ENCODE results near the gene IL22RA1.

IL22RA1 gene

DNA sequence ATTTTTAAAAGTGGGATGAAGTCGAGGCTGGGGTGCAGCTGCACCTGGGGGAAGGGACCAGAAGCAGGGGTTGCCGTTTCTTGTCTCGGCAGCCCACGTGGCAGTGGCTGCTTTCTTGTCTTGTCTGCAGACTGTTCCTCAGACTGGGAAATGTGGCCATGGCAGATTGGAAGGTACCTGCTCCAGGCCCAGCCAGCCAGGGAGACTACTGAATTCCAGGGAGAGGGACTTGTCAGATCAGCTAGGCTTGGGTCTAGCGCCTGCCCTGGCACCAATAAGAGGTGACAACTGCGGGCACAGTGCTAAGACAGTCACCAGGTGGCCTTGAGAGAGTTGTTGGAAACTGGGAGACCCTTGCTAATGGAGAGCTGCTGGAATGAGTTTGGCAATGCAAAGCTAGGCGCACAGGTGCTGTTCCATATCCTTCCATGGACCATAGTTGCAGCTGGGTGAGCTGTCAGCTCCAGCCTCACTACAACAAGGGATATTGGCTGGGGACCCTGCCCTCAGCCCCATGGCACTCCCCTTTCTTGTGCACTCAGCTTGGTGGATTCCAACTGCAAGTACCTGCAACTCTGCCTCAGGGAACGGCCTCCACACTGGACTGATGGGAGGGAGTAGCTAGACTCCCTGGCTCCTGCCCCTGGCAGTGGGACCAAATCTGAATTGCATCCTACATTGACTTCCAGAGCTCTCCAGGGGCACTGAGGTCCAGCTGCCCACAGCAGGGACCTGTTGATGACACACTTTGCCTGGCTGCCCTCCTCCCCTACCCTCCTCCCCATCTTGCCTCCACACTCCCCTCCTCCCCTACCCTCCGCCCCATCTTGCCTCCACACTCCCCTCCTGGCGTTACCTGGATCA, 9.9 kb upstream of the IL22RA1 start:
- WGBS, 2 experiments, result 91 to 93% methylated on average over 10 of the region's 10 CpGs
- no peaks in the 10 kb centered on the region for H3K9me3 ChIP-seq (ENCODE audit: control insufficient read depth, low read length)
- H3K27ac ChIP-seq (ENCODE audit: insufficient read depth, low read depth, low read length, poor library complexity, severe bottlenecking), result no peak overlapping the region
- H3K36me3 ChIP-seq (ENCODE audit: control insufficient read depth, insufficient read depth, low read length), result no peaks in the 10 kb centered on the region
- H3K4me3 ChIP-seq (ENCODE audit: insufficient read depth, low read depth, low read length), result no peak overlapping the region
- H3K27me3 ChIP-seq (ENCODE audit: control insufficient read depth, insufficient read depth, low read length, poor library complexity, severe bottlenecking), result peaks cover 5% of the 10 kb centered on the region
- H3K4me1 ChIP-seq (ENCODE audit: control insufficient read depth, insufficient read depth, low read length), result peaks cover 5% of the 10 kb centered on the region

GRCh38 chr1:24151175-24151533, 8.2 kb upstream of the IL22RA1 start:
- H3K27ac ChIP-seq (ENCODE audit: insufficient read depth, low read depth, low read length, poor library complexity, severe bottlenecking), result no peak overlapping the region
- H3K9me3 ChIP-seq (ENCODE audit: control insufficient read depth, low read length), result no peaks in the 10 kb centered on the region
- peaks cover 5% of the 10 kb centered on the region for H3K4me1 ChIP-seq (ENCODE audit: control insufficient read depth, insufficient read depth, low read length)
- H3K4me3 ChIP-seq (ENCODE audit: insufficient read depth, low read depth, low read length), result peak overlapping the region; percentile 25
- peaks cover 5% of the 10 kb centered on the region for H3K27me3 ChIP-seq (ENCODE audit: control insufficient read depth, insufficient read depth, low read length, poor library complexity, severe bottlenecking)
- 5 to 6% methylated on average over 12 of the region's 12 CpGs for WGBS, 2 experiments
- H3K36me3 ChIP-seq (ENCODE audit: control insufficient read depth, insufficient read depth, low read length), result no peaks in the 10 kb centered on the region

DNA sequence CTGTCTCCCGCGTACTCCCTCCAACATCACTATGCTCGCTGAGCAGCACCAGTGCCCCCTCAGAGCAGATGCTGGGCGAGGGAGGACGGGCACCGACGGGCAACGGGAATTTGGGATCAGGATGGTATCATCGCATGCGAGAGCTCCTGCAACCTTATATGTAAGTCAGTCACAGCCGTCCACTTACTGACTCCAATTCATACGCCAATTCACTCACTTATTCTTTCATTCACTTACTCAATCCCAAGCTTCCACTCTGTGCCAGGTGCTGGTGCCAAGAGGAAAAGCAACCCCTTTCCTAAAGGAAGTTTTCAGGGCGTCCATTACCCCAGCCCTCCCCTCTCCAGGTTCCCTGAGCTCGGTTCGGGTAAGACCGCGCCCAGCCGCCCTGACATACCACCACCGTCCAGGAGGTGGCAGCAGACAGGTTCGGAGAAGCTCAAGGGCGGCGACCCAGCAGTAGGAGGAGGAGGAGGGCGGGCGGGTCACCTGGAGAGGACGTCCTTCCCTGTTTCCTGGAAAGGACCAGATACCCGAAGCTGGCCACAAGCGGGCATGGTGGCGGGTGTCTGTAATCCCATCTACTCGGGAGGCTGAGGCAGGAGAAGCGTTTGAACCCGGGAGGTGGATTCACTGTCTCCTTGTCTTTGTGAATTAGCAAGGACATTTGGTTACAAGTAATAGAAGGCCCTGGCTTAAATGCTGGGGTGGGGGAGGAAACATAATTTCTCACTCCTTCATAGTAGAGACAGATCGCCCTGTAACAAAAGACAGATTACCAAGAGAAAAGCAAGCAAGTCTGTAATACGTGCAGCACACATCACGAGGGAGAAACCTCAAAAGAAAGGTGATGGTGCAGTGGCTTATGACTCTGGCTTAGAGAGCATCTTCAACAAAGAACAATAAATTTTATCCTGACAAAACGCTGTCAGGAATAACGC, 7.6 kb upstream of the IL22RA1 start:
- H3K27ac ChIP-seq (ENCODE audit: insufficient read depth, low read depth, low read length, poor library complexity, severe bottlenecking), result peak overlapping the region; percentile 64
- no peaks in the 10 kb centered on the region for H3K36me3 ChIP-seq (ENCODE audit: control insufficient read depth, insufficient read depth, low read length)
- H3K4me1 ChIP-seq (ENCODE audit: control insufficient read depth, insufficient read depth, low read length), result peaks cover 5% of the 10 kb centered on the region
- 20 to 22% methylated on average over 36 of the region's 36 CpGs for WGBS, 2 experiments
- peak overlapping the region; percentile 25 for H3K4me3 ChIP-seq (ENCODE audit: insufficient read depth, low read depth, low read length)
- H3K27me3 ChIP-seq (ENCODE audit: control insufficient read depth, insufficient read depth, low read length, poor library complexity, severe bottlenecking), result peaks cover 5% of the 10 kb centered on the region
- no peaks in the 10 kb centered on the region for H3K9me3 ChIP-seq (ENCODE audit: control insufficient read depth, low read length)

- Histone ChIP-seq H3K36me3 (ENCODE audit: control insufficient read depth, insufficient read depth, low read length) (no peaks in the 10 kb centered on the region), H3K4me1 (ENCODE audit: control insufficient read depth, insufficient read depth, low read length) (peaks cover 5% of the 10 kb centered on the region), H3K27me3 (ENCODE audit: control insufficient read depth, insufficient read depth, low read length, poor library complexity, severe bottlenecking) (peaks cover 5% of the 10 kb centered on the region), H3K9me3 (ENCODE audit: control insufficient read depth, low read length) (no peaks in the 10 kb centered on the region), H3K4me3 (ENCODE audit: insufficient read depth, low read depth, low read length) (no peak overlapping the region), H3K27ac (ENCODE audit: insufficient read depth, low read depth, low read length, poor library complexity, severe bottlenecking) (no peak overlapping the region)
- 90 to 95% methylated on average over 5 of the region's 5 CpGs for WGBS, 2 experiments
Measured at GRCh38 chr1:24149866-24150233, 6.9 kb upstream of the IL22RA1 start.

- no peaks in the 10 kb centered on the region for H3K36me3 ChIP-seq (ENCODE audit: control insufficient read depth, insufficient read depth, low read length)
- no peak overlapping the region for H3K4me3 ChIP-seq (ENCODE audit: insufficient read depth, low read depth, low read length)
- WGBS, 2 experiments, result 77% methylated on average over 6 of the region's 6 CpGs
Measured at GRCh38 chr1:24147816-24148215, 4.9 kb upstream of the IL22RA1 start.

DNA sequence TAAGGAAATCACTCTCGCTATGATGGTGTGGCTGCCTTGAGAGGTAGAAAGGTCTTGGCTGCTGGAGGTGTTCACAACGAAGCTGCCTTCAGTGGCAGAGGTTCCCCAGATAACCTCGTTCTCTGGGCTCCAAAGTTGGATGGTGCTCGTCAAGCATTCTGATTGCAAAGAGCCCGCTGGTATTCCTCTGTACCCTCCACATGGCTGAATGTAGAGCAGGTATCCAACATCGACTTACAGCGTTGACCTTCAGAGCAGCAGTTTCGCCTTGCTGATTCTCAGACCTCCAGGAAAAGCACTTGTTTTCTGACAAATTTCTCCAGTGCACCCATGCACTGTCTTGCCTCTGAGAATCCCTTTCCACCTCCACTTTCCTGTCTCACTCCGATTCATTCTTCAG, 4.3 kb upstream of the IL22RA1 start:
- Histone ChIP-seq H3K9me3 (ENCODE audit: control insufficient read depth, low read length) (no peaks in the 10 kb centered on the region), H3K36me3 (ENCODE audit: control insufficient read depth, insufficient read depth, low read length) (no peaks in the 10 kb centered on the region), H3K4me3 (ENCODE audit: insufficient read depth, low read depth, low read length) (no peak overlapping the region), H3K27me3 (ENCODE audit: control insufficient read depth, insufficient read depth, low read length, poor library complexity, severe bottlenecking) (peaks cover 5% of the 10 kb centered on the region), H3K4me1 (ENCODE audit: control insufficient read depth, insufficient read depth, low read length) (peaks cover 5% of the 10 kb centered on the region), H3K27ac (ENCODE audit: insufficient read depth, low read depth, low read length, poor library complexity, severe bottlenecking) (no peak overlapping the region)
- 93 to 94% methylated on average over 9 of the region's 9 CpGs for WGBS, 2 experiments

More at GRCh38 chr1:24147816-24148215, 4.9 kb upstream of the IL22RA1 start:
- Histone ChIP-seq H3K9me3 (ENCODE audit: control insufficient read depth, low read length) (no peaks in the 10 kb centered on the region), H3K4me1 (ENCODE audit: control insufficient read depth, insufficient read depth, low read length) (peaks cover 5% of the 10 kb centered on the region), H3K27me3 (ENCODE audit: control insufficient read depth, insufficient read depth, low read length, poor library complexity, severe bottlenecking) (peaks cover 5% of the 10 kb centered on the region), H3K27ac (ENCODE audit: insufficient read depth, low read depth, low read length, poor library complexity, severe bottlenecking) (no peak overlapping the region)

DNA sequence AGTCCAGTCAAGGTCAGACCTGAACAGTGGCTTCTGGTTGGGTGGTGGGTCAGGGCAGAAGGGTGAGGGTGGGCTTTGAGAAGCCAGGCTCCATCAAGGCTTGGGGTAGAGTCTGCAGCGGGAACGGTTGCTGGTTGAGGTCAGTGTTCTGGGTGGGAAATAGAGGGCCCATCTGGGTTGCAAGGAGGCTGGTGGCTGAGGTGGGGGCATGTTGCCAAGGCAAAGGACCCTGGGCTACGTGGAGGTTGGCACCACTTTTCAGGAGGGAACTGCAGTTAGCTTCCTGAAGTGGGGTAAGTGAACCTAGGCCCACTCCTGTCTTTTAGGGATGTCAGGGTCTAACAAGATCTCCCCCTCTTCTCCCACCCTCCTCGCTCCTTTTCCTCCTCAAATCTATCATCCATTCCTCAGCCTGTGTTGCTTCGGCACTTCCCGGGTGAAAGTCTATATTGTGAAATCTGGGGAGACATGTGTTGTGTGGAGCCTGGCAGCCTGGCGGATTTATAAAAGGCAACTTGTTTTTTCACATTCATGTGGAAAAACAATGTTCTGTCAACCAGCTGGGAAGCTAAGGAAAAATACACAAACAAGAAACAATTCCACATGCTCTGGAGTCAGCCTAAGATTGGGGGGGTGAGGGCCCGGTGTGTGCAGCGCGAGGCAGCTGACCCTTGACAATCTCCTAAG, 1.5 kb downstream of the IL22RA1 start:
- no peaks in the 10 kb centered on the region for H3K4me1 ChIP-seq (ENCODE audit: control insufficient read depth, insufficient read depth, low read length)
- H3K9me3 ChIP-seq (ENCODE audit: control insufficient read depth, low read length), result no peaks in the 10 kb centered on the region
- no peak overlapping the region for H3K27ac ChIP-seq (ENCODE audit: insufficient read depth, low read depth, low read length, poor library complexity, severe bottlenecking)
- no peaks in the 10 kb centered on the region for H3K36me3 ChIP-seq (ENCODE audit: control insufficient read depth, insufficient read depth, low read length)
- H3K27me3 ChIP-seq (ENCODE audit: control insufficient read depth, insufficient read depth, low read length, poor library complexity, severe bottlenecking), result no peaks in the 10 kb centered on the region
- no peak overlapping the region for H3K4me3 ChIP-seq (ENCODE audit: insufficient read depth, low read depth, low read length)
- 91 to 96% methylated on average over 7 to 10 of the region's 10 CpGs for WGBS, 2 experiments

GRCh38 chr1:24140741-24141181, 2.2 kb downstream of the IL22RA1 start:
- WGBS, 2 experiments, result 90% methylated on average over 17 of the region's 17 CpGs
- Histone ChIP-seq H3K4me3 (ENCODE audit: insufficient read depth, low read depth, low read length) (no peak overlapping the region), H3K36me3 (ENCODE audit: control insufficient read depth, insufficient read depth, low read length) (no peaks in the 10 kb centered on the region), H3K9me3 (ENCODE audit: control insufficient read depth, low read length) (no peaks in the 10 kb centered on the region), H3K4me1 (ENCODE audit: control insufficient read depth, insufficient read depth, low read length) (no peaks in the 10 kb centered on the region), H3K27me3 (ENCODE audit: control insufficient read depth, insufficient read depth, low read length, poor library complexity, severe bottlenecking) (no peaks in the 10 kb centered on the region), H3K27ac (ENCODE audit: insufficient read depth, low read depth, low read length, poor library complexity, severe bottlenecking) (no peak overlapping the region)

- H3K4me1 ChIP-seq (ENCODE audit: control insufficient read depth, insufficient read depth, low read length), result no peaks in the 10 kb centered on the region
- H3K27me3 ChIP-seq (ENCODE audit: control insufficient read depth, insufficient read depth, low read length, poor library complexity, severe bottlenecking), result no peaks in the 10 kb centered on the region
- no peak overlapping the region for H3K27ac ChIP-seq (ENCODE audit: insufficient read depth, low read depth, low read length, poor library complexity, severe bottlenecking)
- no peaks in the 10 kb centered on the region for H3K36me3 ChIP-seq (ENCODE audit: control insufficient read depth, insufficient read depth, low read length)
- H3K9me3 ChIP-seq (ENCODE audit: control insufficient read depth, low read length), result no peaks in the 10 kb centered on the region
- H3K4me3 ChIP-seq (ENCODE audit: insufficient read depth, low read depth, low read length), result no peak overlapping the region
- 93 to 95% methylated on average over 11 of the region's 11 CpGs for WGBS, 2 experiments
Measured at GRCh38 chr1:24139841-24140425, 3.0 kb downstream of the IL22RA1 start.
